HepG2 (cell line): ENCODE results near the gene FAM50A. TPM values are rescaled to one million over a fixed set of nuclear protein-coding genes. Genes with fewer than 3 reads are reported as not detected.

ENCODE experiments used
- ADNP ChIP-seq: sonication (generic); formaldehyde crosslinking; IDR thresholded peaks from 2 replicates; pipeline ENCODE4 v1.4.0; 2020; ENCODE audit warnings: missing genetic modification reagents
- AGO2 ChIP-seq: fragments of 200-400 bp; formaldehyde crosslinking; optimal IDR thresholded peaks from 2 replicates; pipeline ENCODE3; 2017; ENCODE audit warnings: mild to moderate bottlenecking, low read depth, low read length, moderate library complexity
- ARNT2 ChIP-seq: sonication (generic); formaldehyde crosslinking; IDR thresholded peaks from 2 replicates; pipeline ENCODE4 v1.8.0; 2022; ENCODE audit warnings: mild to moderate bottlenecking, low read depth, missing genetic modification reagents, moderate library complexity
- JUND ChIP-seq: sonication (generic); formaldehyde crosslinking; IDR thresholded peaks from 2 replicates; pipeline ENCODE4 v1.8.0; 2022; ENCODE audit warnings: mild to moderate bottlenecking, missing genetic modification reagents
- NFYC ChIP-seq: IDR thresholded peaks from 2 replicates; pipeline ENCODE4 v1.6.1; 2016; ENCODE audit warnings: missing genetic modification reagents, missing compliant biosample characterization
- PATZ1 ChIP-seq: sonication (generic); formaldehyde crosslinking; IDR thresholded peaks from 2 replicates; pipeline ENCODE4 v1.4.0; 2020; ENCODE audit warnings: missing genetic modification reagents
- PHF8 ChIP-seq: sonication (generic); formaldehyde crosslinking; IDR thresholded peaks from 2 replicates; pipeline ENCODE4 v1.5.0; 2020; ENCODE audit warnings: missing genetic modification reagents
- POLR2G ChIP-seq: fragments of 200-400 bp; formaldehyde crosslinking; IDR thresholded peaks from 2 replicates; pipeline ENCODE4 v1.6.1; 2018; ENCODE audit warnings: mild to moderate bottlenecking, low read depth, low read length, moderate library complexity
- SP140L ChIP-seq: sonication (generic); formaldehyde crosslinking; IDR thresholded peaks from 2 replicates; pipeline ENCODE4 v1.4.0; 2020; ENCODE audit warnings: missing genetic modification reagents, borderline replicate concordance
- SP4 ChIP-seq: sonication (generic); formaldehyde crosslinking; IDR thresholded peaks from 2 replicates; pipeline ENCODE4 v1.8.1; 2023; ENCODE audit warnings: mild to moderate bottlenecking, missing genetic modification reagents
- TFDP2 ChIP-seq: sonication (generic); formaldehyde crosslinking; IDR thresholded peaks from 2 replicates; pipeline ENCODE4 v1.4.0; 2020; ENCODE audit warnings: missing genetic modification reagents
- ZNF510 ChIP-seq: sonication (generic); formaldehyde crosslinking; IDR thresholded peaks from 2 replicates; pipeline ENCODE4 v1.4.0; 2020; ENCODE audit warnings: low read depth, mild to moderate bottlenecking, missing genetic modification reagents
- ZNF563 ChIP-seq: sonication (generic); formaldehyde crosslinking; IDR thresholded peaks from 2 replicates; pipeline ENCODE4 v1.8.0; 2022; ENCODE audit warnings: mild to moderate bottlenecking, moderate library complexity, missing genetic modification reagents
- ZNF777 ChIP-seq: sonication (generic); formaldehyde crosslinking; IDR thresholded peaks from 2 replicates; pipeline ENCODE4 v1.4.0; 2020; ENCODE audit warnings: missing genetic modification reagents
- polyA plus RNA-seq, 8 experiments: library from polyadenylated mRNA; depleted of rRNA in 3 of 8; stranded (reverse) in 7 of 8; unstranded in 1 of 8; fragments of >200 nt; fragmentation: Illumina TruSeq in 4 of 8; extraction: Trizol in 4 of 8; gene quantifications; 2 replicates each; pipeline versions ENCODE4 v1.2.1 to v1.2.3, GENCODE V29; 2011 to 2016; ENCODE audit warnings: low read depth in 4 of 8, missing spikeins in 1 of 8, mixed read lengths in 1 of 8; ENCODE audit not compliant: insufficient read depth in 1 of 8
- total RNA-seq, 5 experiments: library from RNA; depleted of rRNA; stranded (reverse); fragments of >200 nt; fragmentation: Illumina TruSeq; extraction: Trizol; gene quantifications; 2 replicates each; pipeline ENCODE4 v1.2.3, GENCODE V29; 2016; ENCODE audit warnings: low read depth in 1 of 5
- TF ChIP-seq, protein P1 (sequence below): sonication (generic); formaldehyde crosslinking; IDR thresholded peaks from 2 replicates; pipeline ENCODE4 v1.4.0; 2020; ENCODE audit warnings: missing genetic modification reagents
- TF ChIP-seq, protein P2 (sequence below): sonication (generic); formaldehyde crosslinking; IDR thresholded peaks from 2 replicates; pipeline ENCODE4 v1.9.0; 2022; ENCODE audit warnings: low read depth, missing genetic modification reagents
- TF ChIP-seq, protein P3 (sequence below): sonication (generic); formaldehyde crosslinking; IDR thresholded peaks from 2 replicates; pipeline ENCODE4 v1.8.1; 2023; ENCODE audit warnings: mild to moderate bottlenecking, missing genetic modification reagents

The FAM50A gene
- total and polyA plus RNA-seq, 2 of the 13 experiments (the other 11 are each of a cell fraction or from before 2014, with no cell fraction given): 30.7 to 40.7 TPM

GRCh38 chrX:154490414-154491083 is 46.6 kb downstream of the FAM50A start, which contains the start of gene SLC10A3 (continued):
- TF ChIP-seq PATZ1 (CRISPR knock-in tag) (0 out of 2 replicates have a peak, but pooled peaks have one; percentile 9), ZNF510 (no peak), SP4 (CRISPR knock-in tag) (peak; percentile 62; the same call in 1 of the 2 replicates), SP140L (CRISPR knock-in tag) (no peak), PHF8 (CRISPR knock-in tag) (peak; percentile 60), JUND (CRISPR knock-in tag) (no peak), ZNF777 (CRISPR knock-in tag) (peak; percentile 22; the same call in 1 of the 2 replicates), NFYC (CRISPR knock-in tag) (peak; percentile 62), TFDP2 (CRISPR knock-in tag) (peak; percentile 66; the same call in 1 of the 2 replicates), POLR2G (peak; percentile 66), ADNP (no peak), ZNF563 (CRISPR knock-in tag) (peak; percentile 60; the same call in 1 of the 2 replicates), ARNT2 (CRISPR knock-in tag) (0 out of 2 replicates have a peak, but pooled peaks have one; percentile 9), AGO2 (no peak)
- TF ChIP-seq, protein P1, sequence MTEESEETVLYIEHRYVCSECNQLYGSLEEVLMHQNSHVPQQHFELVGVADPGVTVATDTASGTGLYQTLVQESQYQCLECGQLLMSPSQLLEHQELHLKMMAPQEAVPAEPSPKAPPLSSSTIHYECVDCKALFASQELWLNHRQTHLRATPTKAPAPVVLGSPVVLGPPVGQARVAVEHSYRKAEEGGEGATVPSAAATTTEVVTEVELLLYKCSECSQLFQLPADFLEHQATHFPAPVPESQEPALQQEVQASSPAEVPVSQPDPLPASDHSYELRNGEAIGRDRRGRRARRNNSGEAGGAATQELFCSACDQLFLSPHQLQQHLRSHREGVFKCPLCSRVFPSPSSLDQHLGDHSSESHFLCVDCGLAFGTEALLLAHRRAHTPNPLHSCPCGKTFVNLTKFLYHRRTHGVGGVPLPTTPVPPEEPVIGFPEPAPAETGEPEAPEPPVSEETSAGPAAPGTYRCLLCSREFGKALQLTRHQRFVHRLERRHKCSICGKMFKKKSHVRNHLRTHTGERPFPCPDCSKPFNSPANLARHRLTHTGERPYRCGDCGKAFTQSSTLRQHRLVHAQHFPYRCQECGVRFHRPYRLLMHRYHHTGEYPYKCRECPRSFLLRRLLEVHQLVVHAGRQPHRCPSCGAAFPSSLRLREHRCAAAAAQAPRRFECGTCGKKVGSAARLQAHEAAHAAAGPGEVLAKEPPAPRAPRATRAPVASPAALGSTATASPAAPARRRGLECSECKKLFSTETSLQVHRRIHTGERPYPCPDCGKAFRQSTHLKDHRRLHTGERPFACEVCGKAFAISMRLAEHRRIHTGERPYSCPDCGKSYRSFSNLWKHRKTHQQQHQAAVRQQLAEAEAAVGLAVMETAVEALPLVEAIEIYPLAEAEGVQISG (CRISPR knock-in tag): peak; percentile 48
- TF ChIP-seq, protein P2, sequence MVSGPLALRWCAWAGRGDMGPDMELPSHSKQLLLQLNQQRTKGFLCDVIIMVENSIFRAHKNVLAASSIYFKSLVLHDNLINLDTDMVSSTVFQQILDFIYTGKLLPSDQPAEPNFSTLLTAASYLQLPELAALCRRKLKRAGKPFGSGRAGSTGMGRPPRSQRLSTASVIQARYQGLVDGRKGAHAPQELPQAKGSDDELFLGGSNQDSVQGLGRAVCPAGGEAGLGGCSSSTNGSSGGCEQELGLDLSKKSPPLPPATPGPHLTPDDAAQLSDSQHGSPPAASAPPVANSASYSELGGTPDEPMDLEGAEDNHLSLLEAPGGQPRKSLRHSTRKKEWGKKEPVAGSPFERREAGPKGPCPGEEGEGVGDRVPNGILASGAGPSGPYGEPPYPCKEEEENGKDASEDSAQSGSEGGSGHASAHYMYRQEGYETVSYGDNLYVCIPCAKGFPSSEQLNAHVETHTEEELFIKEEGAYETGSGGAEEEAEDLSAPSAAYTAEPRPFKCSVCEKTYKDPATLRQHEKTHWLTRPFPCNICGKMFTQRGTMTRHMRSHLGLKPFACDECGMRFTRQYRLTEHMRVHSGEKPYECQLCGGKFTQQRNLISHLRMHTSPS: 0 out of 2 replicates have a peak, but pooled peaks have one; percentile 23
- TF ChIP-seq, protein P3, sequence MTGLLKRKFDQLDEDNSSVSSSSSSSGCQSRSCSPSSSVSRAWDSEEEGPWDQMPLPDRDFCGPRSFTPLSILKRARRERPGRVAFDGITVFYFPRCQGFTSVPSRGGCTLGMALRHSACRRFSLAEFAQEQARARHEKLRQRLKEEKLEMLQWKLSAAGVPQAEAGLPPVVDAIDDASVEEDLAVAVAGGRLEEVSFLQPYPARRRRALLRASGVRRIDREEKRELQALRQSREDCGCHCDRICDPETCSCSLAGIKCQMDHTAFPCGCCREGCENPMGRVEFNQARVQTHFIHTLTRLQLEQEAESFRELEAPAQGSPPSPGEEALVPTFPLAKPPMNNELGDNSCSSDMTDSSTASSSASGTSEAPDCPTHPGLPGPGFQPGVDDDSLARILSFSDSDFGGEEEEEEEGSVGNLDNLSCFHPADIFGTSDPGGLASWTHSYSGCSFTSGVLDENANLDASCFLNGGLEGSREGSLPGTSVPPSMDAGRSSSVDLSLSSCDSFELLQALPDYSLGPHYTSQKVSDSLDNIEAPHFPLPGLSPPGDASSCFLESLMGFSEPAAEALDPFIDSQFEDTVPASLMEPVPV (CRISPR knock-in tag): no peak
